K562 (cell line): Measurements from ENCODE around the gene TRIO. TPM values are rescaled to one million over a fixed set of nuclear protein-coding genes. Genes with fewer than 3 reads are reported as not detected.

ENCODE experiments used
- ATAC-seq: fragments of 200-7000 bp; cut with Tn5 transposase; 3 replicates; pipeline ENCODE4 v1.9.1; 2020; ENCODE audit warnings: moderate library complexity
- BruUV-seq: library from RNA; stranded (reverse); fragments of 400-500 nt; replicated peaks from 2 replicates; lab custom pipeline; 2021; lab: Mats Ljungman, UMichigan
- CTCF ChIA-PET: fragments of 300-600 bp; formaldehyde crosslinking; extraction: SDS; loops from one replicate; lab custom pipeline; 2021; ENCODE audit warnings: low intra/inter-chr PET ratio; lab: Yijun Ruan, JAX
- POLR2A ChIA-PET: fragments of 300-600, 350-650 bp; sonication (Branson Sonifier 250); formaldehyde crosslinking; extraction: SDS; loops from one replicate; lab custom pipeline; 2021; ENCODE audit warnings: antibody characterized with exemption, inconsistent platforms; lab: Yijun Ruan, JAX
- DNase-seq, 4 experiments: peaks; one replicate each; pipeline versions ENCODE4 v3.0.0 to v3.0.0-alpha.2; 2011 to 2018; ENCODE audit warnings: low spot score in 3 of 4, mixed read lengths in 3 of 4; ENCODE audit errors: extremely low read depth in 1 of 4
- FAIRE-seq: peaks from 2 replicates; lab custom pipeline; 2011; peaks lifted over from hg19 to GRCh38; lab: Jason Lieb, UNC
- H2AFZ ChIP-seq: 2 replicates; pipeline ENCODE4 v1.6.0; 2011; ENCODE audit warnings: low read depth, low read length, control low read depth, inconsistent platforms
- H3K27ac ChIP-seq: fragments of 200-600 bp; 3 replicates; pipeline ENCODE4 v1.8.0; 2011; ENCODE audit warnings: low read depth, mild to moderate bottlenecking, control low read depth, inconsistent platforms, low read length, moderate library complexity, mixed read lengths; ENCODE audit errors: extremely low read depth
- H3K27me3 ChIP-seq, 2 experiments: fragments of 300-600 bp in 1 of 2; 2 replicates in 1 of 2; 3 replicates in 1 of 2; pipeline versions ENCODE4 v1.6.0 to v1.8.0; 2011; ENCODE audit warnings: inconsistent platforms in 2 of 2, low read length in 2 of 2, mild to moderate bottlenecking in 1 of 2, mixed read lengths in 1 of 2, moderate library complexity in 1 of 2; ENCODE audit not compliant: control insufficient read depth in 2 of 2, insufficient read depth in 2 of 2
- H3K36me3 ChIP-seq: fragments of 300-600 bp; 3 replicates; pipeline ENCODE4 v1.8.0; 2011; ENCODE audit warnings: mild to moderate bottlenecking, low read length, inconsistent platforms; ENCODE audit not compliant: control insufficient read depth, insufficient read depth
- H3K4me1 ChIP-seq, 2 experiments: fragments of 200-600 bp in 1 of 2; replicated peaks in 1 of 2; 2 replicates in 1 of 2; 3 replicates in 1 of 2; pipeline versions ENCODE4 v1.5.1 to v1.8.0; 2011; ENCODE audit warnings: inconsistent platforms in 2 of 2, low read length in 2 of 2, mild to moderate bottlenecking in 1 of 2, mixed read lengths in 1 of 2, moderate library complexity in 1 of 2; ENCODE audit not compliant: control insufficient read depth in 2 of 2, insufficient read depth in 2 of 2
- H3K4me2 ChIP-seq: 2 replicates; pipeline ENCODE4 v1.6.1; 2011; ENCODE audit warnings: low read length, control low read depth, inconsistent platforms, mixed read lengths; ENCODE audit not compliant: insufficient read depth
- H3K4me3 ChIP-seq: fragments of 200-600 bp; sonication (generic), shearing (Covaris generic); 2 replicates; pipeline ENCODE4 v1.5.1; 2016; ENCODE audit warnings: control low read depth, inconsistent platforms
- H3K79me2 ChIP-seq: fragments of 200-600 bp; 3 replicates; pipeline ENCODE4 v1.8.0; 2011; ENCODE audit warnings: low read length, inconsistent platforms; ENCODE audit not compliant: control insufficient read depth, insufficient read depth
- H3K9ac ChIP-seq, 2 experiments: 2 replicates each; pipeline versions ENCODE4 v1.6.0 to v1.6.1; 2011; ENCODE audit warnings: low read depth in 2 of 2, low read length in 2 of 2, control low read depth in 1 of 2, inconsistent platforms in 1 of 2, mild to moderate bottlenecking in 1 of 2, mixed read lengths in 1 of 2; ENCODE audit not compliant: insufficient read depth in 1 of 2
- H3K9me1 ChIP-seq: one replicate; pipeline ENCODE4 v1.6.0; 2011; ENCODE audit warnings: inconsistent platforms, mild to moderate bottlenecking, low read length, moderate library complexity; ENCODE audit not compliant: control insufficient read depth, insufficient read depth
- H3K9me3 ChIP-seq: replicated peaks from 2 replicates; pipeline ENCODE4 v1.5.1; 2011; ENCODE audit warnings: low read depth, low read length, inconsistent platforms; ENCODE audit not compliant: control insufficient read depth, insufficient read depth
- H4K20me1 ChIP-seq: replicated peaks from 2 replicates; pipeline ENCODE4 v1.6.1; 2011; ENCODE audit warnings: low read length, inconsistent platforms, mixed read lengths; ENCODE audit not compliant: control insufficient read depth, insufficient read depth
- BCLAF1 ChIP-seq, 2 experiments: fragments of 450-650 bp in 1 of 2; IDR thresholded peaks; 2 replicates each; pipeline ENCODE4 v1.6.1; 2011 to 2017; ENCODE audit warnings: low read depth in 2 of 2, antibody characterized with exemption in 1 of 2, borderline replicate concordance in 1 of 2, low read length in 1 of 2, mild to moderate bottlenecking in 1 of 2, mixed read lengths in 1 of 2; ENCODE audit not compliant: control insufficient read depth in 1 of 2
- BMI1 ChIP-seq: fragments of 150-350 bp; IDR thresholded peaks from 2 replicates; pipeline ENCODE4 v1.6.1; 2014; ENCODE audit warnings: low read length
- CREB5 ChIP-seq: fragments of 250-450 bp; sonication (Bioruptor Pico); IDR thresholded peaks from 2 replicates; pipeline ENCODE4 v1.5.0; 2020; ENCODE audit warnings: mild to moderate bottlenecking
- DACH1 ChIP-seq: fragments of 450-650 bp; IDR thresholded peaks from 2 replicates; pipeline ENCODE4 v1.6.1; 2018; ENCODE audit not compliant: partially characterized antibody
- EHMT2 ChIP-seq: fragments of 450-650 bp; IDR thresholded peaks from 2 replicates; pipeline ENCODE4 v1.6.1; 2018; ENCODE audit warnings: antibody characterized with exemption
- FOXP4 ChIP-seq: sonication (generic); formaldehyde crosslinking; IDR thresholded peaks from 2 replicates; pipeline ENCODE4 v1.8.0; 2022; ENCODE audit warnings: mild to moderate bottlenecking, missing genetic modification reagents, borderline replicate concordance
- HBP1 ChIP-seq: fragments of 450-650 bp; formaldehyde crosslinking; IDR thresholded peaks from 2 replicates; pipeline ENCODE4 v1.4.0; 2022; ENCODE audit warnings: missing genetic modification characterization
- HMG20B ChIP-seq: fragments of 250-450 bp; sonication (Bioruptor Pico); IDR thresholded peaks from 2 replicates; pipeline ENCODE4 v1.5.0; 2021; ENCODE audit warnings: mild to moderate bottlenecking
- NCOA4 ChIP-seq: fragments of 450-650 bp; IDR thresholded peaks from 2 replicates; pipeline ENCODE4 v1.6.1; 2018; ENCODE audit warnings: mild to moderate bottlenecking; ENCODE audit not compliant: partially characterized antibody
- PTTG1 ChIP-seq: fragments of 450-650 bp; IDR thresholded peaks from 2 replicates; pipeline ENCODE4 v1.6.1; 2016; ENCODE audit warnings: low read depth, mild to moderate bottlenecking, missing genetic modification characterization, missing compliant biosample characterization
- SIX5 ChIP-seq, 2 experiments: IDR thresholded peaks; 2 replicates each; pipeline ENCODE4 v1.6.1; 2011; ENCODE audit warnings: low read length in 2 of 2, borderline replicate concordance in 1 of 2, low read depth in 1 of 2, mild to moderate bottlenecking in 1 of 2, moderate library complexity in 1 of 2; ENCODE audit not compliant: insufficient read depth in 1 of 2
- XRCC5 ChIP-seq: fragments of 200-400 bp; formaldehyde crosslinking; IDR thresholded peaks from 2 replicates; pipeline ENCODE4 v1.6.1; 2017; ENCODE audit warnings: low read depth, mild to moderate bottlenecking, low read length
- ZNF316 ChIP-seq: fragments of 450-650 bp; IDR thresholded peaks from 2 replicates; pipeline ENCODE4 v1.6.1; 2016
- ZNF354B ChIP-seq: fragments of 250-450 bp; sonication (Bioruptor Pico); IDR thresholded peaks from 2 replicates; pipeline ENCODE4 v1.4.0; 2020
- ZNF41 ChIP-seq: fragments of 250-450 bp; sonication (Bioruptor Pico); conservative IDR thresholded peaks from 2 replicates; pipeline ENCODE4 v1.4.0; 2020; ENCODE audit warnings: mild to moderate bottlenecking
- WGBS: fragments of 100-300 bp; shearing (Covaris generic); methylation state at CpG from one replicate; pipeline ENCODE4 v1.1.6; 2016; ENCODE audit warnings: low coverage, mixed read lengths; ENCODE audit not compliant: insufficient coverage; ENCODE audit errors: missing lambda C conversion rate; 5-methylcytosine and 5-hydroxymethylcytosine counted together
- in situ Hi-C: fragments of 300-500 bp; cut with MboI; formaldehyde crosslinking; loops from 4 replicates; pipeline ENCODE4 v1.15.0; 2018; ENCODE audit warnings: inconsistent platforms, mixed read lengths
- intact Hi-C: fragments of 100-400 bp; cut with micrococcal nuclease; formaldehyde crosslinking; loops from 2 replicates; pipeline ENCODE4 v1.14.2; 2022
- polyA plus RNA-seq, 8 experiments: library from polyadenylated mRNA; depleted of rRNA in 4 of 8; stranded (reverse) in 5 of 8; unstranded in 3 of 8; fragments of >200 nt; fragmentation: Nextera tagmentation in 2 of 8; fragmentation: Illumina TruSeq in 1 of 8; extraction: Ambion mirVana in 2 of 8; extraction: Trizol in 1 of 8; gene quantifications; 2 replicates each; pipeline versions ENCODE4 v1.2.1 to v1.2.3, GENCODE V29; 2011 to 2014; ENCODE audit warnings: inconsistent platforms in 1 of 8, missing spikeins in 1 of 8
- total RNA-seq, 7 experiments: library from RNA; depleted of rRNA in 6 of 7; stranded (reverse); fragments of >200 nt in 6 of 7; fragmentation: Illumina TruSeq in 2 of 7; extraction: Trizol in 2 of 7; gene quantifications; 2 replicates each; pipeline versions ENCODE4 v1.2.1 to v1.2.3, GENCODE V29; 2011 to 2021; ENCODE audit warnings: low replicate concordance in 1 of 7

Gene TRIO
- total and polyA plus RNA-seq, 9 of the 15 experiments (the other 6 are each of a cell fraction or from before 2014, with no cell fraction given): 0.24 to 5.0 (median 1.1) TPM

- Histone ChIP-seq H3K9me3 (no peaks in the 10 kb centered on the region), H3K36me3 (no peaks in the 10 kb centered on the region), H2AFZ (no peak overlapping the region), H3K27me3 (peaks cover 25 to 31% of the 10 kb centered on the region in 2 experiments), H3K9ac (no peak overlapping the region), H3K4me1 (no peaks in the 10 kb centered on the region), H3K9me1 (no peaks in the 10 kb centered on the region), H3K79me2 (no peaks in the 10 kb centered on the region), H3K4me3 (no peak overlapping the region), H4K20me1 (no peaks in the 10 kb centered on the region), H3K4me2 (no peak overlapping the region), H3K27ac (no peak overlapping the region)
- in situ Hi-C loops: no loop called here
- no peak for DNase-seq
- no peak for FAIRE-seq
- POLR2A ChIA-PET: interaction anchor here (2.0 kb wide), 1 partner anchor 11 kb away, joined by 5 read pairs; no protein-coding TSS in a partner anchor
- ATAC-seq: no peak
- CTCF ChIA-PET: no interaction called here
- BruUV-seq: no TSS peak
- intact Hi-C loops: no loop called here
- 4% methylated on average over 7 of the region's 7 CpGs for WGBS
- TF ChIP-seq XRCC5 (no peak), DACH1 (no peak), EHMT2 (no peak), BCLAF1 (IDR thresholded peaks at IDR 0.05; ENCODE audit: borderline replicate concordance in 1 of 2, control insufficient read depth in 1 of 2, low read depth in 2 of 2, low read length in 1 of 2) (no peak), ZNF41 (CRISPR knock-in tag) (no peak), BMI1 (no peak), SIX5 (IDR thresholded peaks at IDR 0.05; ENCODE audit: borderline replicate concordance in 1 of 2, insufficient read depth in 1 of 2, low read depth in 1 of 2, low read length in 2 of 2) (no peak), NCOA4 (no peak), HMG20B (CRISPR knock-in tag) (no peak), CREB5 (CRISPR knock-in tag) (no peak), ZNF354B (CRISPR knock-in tag) (no peak), FOXP4 (no peak), PTTG1 (tag) (no peak), ZNF316 (no peak), HBP1 (no peak)
These were observed 99.8 kb downstream of the TRIO start for GRCh38 chr5:14242871-14243383.
